HUDEP-2 (cell line): Measurements from ENCODE around the gene MYH10.
"Not testable (repeated sequence)": the region's sequence is repeated elsewhere in the genome, so short reads cannot be mapped to it uniquely, and the experiment has no call there.

Experiments used
- DNase-seq, 76 experiments: peaks; one replicate each; lab custom pipeline; 2025; ENCODE audit not compliant: unreplicated experiment in 76 of 76; lab: John Stamatoyannopoulos, UW

MYH10 gene

DNA sequence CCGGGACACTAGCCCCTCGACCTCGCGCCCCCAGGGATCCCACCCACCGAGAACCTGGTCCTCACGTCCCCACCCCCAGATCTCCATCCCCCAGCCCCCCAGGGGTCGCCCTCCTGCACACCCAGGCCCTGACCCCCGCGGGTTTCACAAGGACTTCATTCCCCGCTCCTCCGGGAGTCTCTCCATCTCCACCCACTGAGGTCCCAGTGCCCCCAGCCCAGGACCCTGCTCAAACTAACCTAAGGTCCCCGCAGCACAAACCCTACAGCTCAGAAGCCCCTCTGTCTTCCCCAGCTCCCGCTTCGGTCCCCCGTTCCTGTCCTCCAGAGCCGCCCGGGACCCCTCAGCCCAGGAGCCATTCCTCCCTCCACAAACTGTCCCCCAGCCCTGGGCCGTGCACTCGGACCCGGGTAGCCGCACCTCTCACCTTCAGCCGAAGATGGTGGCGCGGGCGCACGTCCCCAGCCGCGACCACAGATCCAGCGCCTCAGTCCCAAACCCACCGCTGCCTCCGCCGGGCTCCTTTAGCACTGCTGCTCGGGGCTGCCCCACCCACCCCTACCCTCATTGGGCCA lies at the start of gene MYH10:
TSS of gene MYH10 (minus strand) at position 499 of the 575 bp plus-strand sequence. CDS start 7,479 bp downstream, outside the sequence.
- no peak for DNase-seq

DNA sequence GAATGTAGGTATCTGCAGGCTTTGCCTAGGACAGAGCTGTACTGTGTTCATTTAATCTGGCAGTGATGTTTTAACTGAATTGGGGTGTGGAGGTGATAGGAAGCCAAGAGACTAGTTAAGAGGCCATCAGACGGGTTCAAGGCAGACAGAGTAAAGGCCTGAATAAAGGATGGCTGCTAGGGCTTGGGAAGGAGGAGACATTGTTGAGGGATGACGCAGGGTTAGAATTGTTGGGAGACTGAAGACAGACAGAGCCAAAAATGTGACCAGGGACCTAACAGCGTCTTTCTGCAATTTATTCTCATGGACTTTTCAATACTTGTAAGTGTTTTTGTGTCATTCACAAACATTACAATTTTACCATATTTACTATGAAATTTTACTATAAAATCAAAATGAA lies 48.6 kb upstream of the MYH10 start:
- DNase-seq, result no peak

DNA sequence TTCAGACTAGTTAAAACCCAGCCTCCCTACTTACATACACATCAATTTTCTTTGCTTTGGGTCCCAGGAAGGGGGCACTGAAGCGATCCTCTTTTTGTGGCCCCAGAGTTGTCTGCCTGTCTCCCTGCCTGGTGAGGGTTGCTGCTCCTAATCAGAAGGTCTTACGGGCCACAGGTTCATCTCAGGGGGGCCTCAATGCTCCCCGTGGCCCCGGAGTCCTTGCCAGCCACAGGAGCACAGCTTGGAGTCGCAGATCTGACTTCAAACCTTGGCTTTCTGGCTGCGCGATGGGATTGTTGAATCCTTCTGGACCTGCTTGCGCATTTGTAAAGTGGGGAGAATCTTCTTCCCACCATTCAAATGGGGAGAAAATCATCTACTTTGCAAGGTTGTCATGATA lies 44.8 kb upstream of the MYH10 start:
- DNase-seq, result no peak

DNA sequence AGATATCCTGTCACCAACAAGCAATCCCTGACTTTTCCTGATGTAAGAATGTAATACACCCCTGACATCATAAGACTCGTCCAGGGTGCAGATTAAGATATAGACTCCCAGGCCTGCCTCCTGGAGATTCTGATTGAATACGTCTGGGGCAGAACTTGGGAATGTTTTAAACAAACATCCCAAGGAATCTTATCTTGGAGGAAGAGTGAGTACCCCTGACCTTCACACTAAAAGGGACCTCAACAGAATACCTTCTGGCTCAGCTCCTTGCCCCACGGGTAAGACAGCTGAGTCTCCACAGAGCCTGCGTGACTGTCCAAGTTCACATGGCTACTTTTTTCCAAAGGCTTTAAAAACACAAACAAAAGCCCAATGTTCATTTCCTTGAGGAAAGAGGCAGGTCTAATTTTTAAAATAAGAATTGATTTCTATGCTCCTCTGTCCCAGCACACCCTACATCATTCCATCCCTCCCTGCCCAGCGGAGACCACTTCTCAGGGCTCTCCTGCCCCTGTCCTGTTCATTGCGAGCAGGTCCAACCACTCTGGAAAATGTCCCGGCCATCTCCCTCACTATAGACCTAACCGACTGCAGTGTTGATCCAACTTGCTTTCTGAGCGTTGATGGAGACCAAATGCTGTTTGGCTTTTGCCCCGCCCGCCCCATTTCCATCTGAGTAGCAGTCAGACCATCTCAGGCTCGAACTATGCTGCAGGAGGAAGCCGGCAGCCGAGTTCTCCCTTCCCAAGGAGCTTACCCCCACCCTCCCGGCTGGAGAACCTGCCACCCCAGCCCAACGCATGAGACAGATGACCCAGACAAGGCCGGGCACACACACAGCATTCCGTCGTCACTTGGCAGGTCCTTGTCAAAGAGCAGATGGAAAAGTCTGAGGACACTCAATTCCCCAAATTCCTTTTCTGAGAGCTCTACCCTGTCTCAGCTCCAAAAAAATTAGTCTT lies 44.1 kb upstream of the MYH10 start:
- DNase-seq, result no peak

DNA sequence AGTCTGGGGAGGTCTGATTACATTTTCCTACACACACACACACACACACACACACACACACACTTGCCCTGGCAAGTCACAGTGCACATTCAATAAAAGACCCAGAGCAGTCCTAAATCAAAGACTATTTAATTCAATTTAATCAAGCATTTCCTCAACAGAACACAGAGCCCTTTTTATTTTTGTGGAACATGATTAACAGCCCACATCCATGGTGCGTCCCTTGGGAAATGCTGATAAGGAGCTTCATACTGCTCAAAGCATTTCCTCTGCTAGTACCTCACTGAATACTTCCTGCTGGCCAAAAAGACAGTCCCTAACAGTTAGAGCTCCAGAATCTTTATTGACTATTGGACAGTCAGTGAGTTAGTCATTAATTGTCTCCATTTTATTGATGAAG lies 43.1 kb upstream of the MYH10 start:
- DNase-seq, result no peak

DNA sequence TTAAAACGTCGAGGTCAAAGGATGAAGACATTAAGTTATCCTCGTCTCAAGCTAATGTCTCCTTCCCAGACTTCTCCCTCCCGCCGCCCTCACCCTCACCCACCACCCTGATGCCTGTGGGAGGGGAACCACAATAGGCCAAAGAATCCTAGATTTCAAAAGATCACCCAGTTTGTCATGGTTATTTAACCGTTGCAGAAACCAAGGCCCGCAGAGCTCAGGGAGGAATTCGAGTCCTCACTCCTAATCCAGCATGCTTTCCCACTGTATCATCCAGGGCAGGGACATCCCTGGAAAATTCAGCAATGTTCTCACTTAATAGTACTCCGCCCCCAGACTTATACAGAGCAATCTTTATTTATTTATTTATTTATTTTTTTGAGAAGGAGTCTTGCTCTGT lies 41.8 kb upstream of the MYH10 start:
- no peak for DNase-seq

DNA sequence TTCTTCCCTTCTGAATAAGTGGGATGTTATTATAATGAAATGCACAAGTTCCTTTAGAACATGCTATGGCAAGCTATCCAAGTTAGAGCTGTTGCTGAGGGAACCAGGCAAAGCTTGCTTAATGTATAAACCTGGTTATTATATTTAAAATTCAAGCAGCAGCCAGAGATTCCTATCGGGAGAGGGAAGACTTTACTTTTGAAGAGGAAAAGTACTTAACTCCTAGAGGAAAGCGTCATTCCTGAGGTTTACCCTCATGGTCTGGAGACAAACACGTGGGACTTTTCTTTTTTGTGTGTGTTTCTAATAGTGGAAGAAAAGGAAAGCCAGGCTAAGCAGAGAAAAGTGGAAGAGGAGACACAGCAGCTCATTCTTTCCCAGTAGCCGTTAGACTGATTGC lies 39.9 kb upstream of the MYH10 start:
- no peak for DNase-seq

DNA sequence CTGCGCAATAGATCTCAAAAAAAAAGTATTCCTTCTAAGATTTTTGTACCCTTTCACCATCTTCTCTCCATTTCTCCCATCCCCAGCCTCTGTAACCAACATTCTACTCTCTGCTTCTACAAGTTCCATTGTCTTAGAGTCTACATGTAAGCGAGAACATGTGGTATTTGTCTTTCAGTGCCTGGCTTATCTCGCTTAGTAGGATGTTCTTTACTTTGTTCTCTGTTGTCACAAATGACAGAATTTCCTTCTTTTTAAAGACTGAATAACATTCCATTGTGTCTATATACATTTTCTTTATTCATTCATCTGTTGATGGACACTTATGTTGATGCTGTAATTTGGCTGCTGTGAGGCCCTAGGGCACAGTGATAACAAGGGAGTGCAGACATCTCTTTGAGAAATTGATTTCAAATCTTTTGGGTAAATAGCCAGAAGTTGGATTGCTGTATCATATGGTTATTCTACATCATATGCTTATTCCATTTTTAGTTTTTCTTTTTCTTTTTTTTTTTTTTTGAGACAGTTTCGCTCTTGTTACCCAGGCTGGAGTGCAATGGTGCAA lies 37.7 kb upstream of the MYH10 start:
- no peak for DNase-seq

DNA sequence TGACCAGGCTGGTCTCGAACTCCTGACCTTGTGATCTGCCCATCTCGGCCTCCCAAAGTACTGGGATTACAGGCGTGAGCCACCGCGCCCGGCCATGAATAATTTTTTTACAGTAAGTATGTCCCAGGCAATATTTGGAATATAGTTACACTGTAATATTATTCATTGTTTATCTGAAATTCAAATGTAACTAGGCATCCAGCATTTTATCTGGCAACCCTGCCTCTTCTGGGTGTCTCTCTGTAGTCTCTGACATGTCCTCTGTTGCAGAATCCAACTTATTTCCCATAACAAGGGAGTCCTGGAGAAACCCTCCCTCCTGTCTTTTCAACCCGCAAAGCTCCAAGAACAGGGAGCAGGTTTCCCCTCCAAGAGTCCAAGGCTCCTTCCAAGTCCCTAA lies 36.9 kb upstream of the MYH10 start:
- no peak for DNase-seq

DNA sequence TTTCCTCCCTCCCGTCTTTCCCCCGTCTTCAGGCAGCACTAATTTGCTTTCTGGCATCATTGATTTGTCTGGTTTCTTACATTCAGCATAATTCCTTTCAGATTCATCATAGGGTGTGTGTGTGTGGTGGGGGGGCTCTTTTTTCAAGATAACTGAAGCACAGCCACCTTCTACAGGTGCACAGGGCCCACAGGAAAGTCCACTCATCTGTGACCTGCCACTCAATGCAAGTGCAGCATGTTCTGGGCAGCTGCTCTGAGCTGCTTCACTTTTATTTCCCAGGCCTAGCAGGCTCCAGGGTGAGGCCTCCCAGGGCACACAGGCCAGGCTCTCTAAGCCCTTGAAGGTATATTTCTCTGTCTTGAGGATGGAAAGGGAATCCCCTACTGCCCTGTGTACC lies 35.2 kb upstream of the MYH10 start:
- no peak for DNase-seq

DNA sequence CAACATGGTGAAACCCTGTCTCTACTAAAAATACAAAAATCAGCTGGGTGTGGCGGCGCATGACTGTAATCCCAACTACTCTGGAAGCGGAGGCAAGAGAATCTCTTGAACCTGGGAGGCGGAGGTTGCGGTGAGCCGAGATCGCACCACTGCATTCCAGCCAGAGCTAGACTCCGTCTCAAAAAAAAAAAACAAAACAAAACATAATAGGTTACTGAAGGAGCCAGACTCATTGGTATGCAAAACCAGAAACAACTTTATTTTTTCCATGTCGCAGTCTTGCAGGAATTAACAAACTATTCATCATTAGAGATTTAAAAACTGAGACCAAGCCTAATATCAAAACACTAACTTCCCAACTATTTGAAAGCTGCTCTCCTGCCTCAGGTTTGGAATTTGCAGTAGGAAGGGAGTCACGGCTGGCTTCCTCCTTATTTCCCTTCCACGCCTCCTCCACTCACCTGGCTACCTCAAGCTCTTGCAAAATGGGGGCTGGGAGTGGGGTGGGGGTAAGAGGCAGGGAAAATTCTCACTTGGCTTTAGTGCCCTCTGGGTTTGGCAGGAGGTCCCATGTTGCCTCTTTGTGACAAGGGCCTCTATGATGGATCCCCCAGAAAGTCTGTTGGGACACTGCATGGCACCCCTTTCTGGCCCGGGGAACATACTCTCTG lies 34.1 kb upstream of the MYH10 start:
- DNase-seq, result no peak

DNA sequence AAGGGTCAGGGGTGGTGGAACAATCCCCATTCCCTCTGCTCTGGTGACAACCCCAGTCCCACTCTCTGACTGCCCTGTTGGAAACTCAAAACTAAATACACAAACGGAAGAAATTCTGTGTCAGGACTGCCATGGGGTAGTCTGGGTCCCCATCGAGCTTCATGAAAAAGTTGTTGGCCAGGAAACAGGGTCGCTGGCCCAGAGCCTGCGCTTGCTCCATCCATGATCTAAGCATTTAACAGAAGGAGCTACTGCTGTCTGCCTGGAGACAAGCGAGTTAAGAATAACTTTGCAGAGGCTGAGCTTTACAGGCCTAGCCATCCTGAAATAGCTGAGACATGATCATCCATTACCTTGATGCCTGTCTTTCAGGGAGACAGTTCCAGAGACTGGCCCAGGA lies 32.4 kb upstream of the MYH10 start:
- DNase-seq, result no peak

DNA sequence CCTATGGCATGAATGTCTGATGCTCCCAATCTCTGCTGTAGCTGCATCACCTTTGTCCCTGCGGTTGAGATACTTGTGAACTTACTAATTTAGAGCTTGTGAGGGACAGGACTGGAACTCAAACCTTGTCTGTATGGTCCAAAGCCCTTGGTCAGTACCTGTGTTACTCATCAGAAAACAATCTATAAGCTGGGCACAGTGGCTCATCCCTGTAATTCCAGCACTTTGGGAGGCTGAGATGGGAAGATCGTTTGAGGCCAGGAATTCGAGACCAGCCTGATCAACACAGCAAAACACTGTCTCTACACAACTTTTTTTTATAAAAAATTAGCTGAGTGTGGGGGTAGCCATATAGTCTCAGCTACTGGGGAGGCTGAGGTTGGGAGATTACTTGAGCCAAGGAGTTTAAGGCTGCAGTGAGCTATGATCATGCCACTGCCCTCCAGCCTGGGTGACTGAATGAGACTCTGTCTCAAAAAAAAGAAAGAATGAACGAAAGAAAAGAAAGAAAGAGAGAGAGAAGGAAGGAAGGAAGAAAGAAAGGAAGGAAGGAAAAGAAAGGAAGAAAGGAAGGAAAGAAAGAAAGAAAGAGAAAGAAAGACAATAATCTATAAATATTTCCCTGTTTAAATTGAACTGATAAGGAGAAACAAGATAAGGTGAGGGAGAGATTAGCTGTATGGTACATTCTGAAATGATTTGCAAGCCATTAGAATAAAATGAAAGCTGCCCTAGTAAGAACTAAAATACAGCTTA lies 31.7 kb upstream of the MYH10 start:
- DNase-seq, result no peak

DNA sequence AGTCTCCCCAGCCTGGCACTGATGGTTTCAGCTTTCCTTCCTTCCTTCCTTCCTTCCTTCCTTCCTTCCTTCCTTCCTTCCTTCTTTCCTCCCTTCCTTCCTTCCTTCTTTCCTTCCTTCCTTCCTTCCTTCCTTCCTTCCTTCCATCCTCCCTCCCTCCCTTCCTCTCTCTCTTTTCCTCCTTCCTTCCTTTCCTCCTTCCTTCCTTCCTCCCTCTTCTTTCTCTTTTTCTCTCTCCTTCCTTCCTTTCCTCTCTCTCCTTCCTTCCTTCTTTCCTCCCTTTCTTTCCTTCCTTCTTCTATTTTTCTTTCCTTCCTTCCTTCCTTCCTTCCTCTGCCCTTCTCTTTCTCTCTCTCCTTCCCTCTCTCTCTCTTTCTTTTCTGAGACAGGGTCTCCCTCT lies 30.2 kb upstream of the MYH10 start:
- not testable (repeated sequence) for DNase-seq

DNA sequence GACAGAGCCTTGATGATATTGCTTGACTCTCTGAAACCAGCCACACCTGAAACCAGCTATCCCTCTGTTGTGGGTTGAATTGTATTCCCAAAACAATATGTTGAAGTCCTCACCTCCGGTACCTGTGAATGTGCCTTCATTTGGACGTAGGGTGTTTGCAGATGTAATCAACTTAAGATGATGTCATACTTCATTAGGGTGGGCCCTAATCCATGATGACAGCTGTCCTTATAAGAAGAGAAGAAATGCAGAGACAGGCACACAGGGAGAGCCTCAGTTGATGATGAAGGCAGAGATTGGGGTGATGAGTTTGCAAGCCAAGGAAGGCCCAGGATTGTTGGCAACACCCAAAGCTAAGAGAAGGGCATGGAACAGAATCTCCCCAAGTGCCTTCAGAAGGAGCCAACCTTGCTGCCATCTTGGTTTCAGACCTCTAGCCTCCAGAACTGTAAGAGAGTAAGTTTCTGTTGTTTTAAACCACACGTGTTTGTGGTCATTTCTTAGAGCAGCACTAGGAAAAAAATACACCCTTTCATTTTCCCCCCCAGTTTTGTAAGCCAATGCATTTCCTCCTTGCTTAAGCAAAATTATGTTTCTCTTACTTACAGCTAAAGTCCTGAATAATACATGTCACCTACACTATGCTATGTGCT lies 29.4 kb upstream of the MYH10 start:
- DNase-seq, result no peak

DNA sequence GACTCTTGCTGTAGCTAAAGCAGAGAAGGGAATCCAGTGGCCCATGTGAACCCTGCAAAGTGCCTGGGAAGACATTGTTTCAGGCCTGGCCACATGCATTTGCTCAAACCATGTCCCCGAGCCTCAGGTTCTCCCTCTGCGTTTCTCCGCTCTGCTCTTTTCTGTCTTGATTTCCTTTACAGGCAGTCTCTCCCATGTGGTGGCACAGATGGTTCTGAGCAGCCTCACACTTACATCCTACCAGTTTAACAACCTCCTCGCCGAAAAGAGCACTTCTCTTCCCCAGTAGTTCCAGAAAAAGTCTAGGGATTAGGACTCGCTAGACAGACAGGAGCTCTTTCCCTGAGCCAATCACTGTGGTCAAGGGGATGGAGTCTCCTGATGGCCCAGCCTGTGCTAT lies 28.3 kb upstream of the MYH10 start:
- no peak for DNase-seq

DNA sequence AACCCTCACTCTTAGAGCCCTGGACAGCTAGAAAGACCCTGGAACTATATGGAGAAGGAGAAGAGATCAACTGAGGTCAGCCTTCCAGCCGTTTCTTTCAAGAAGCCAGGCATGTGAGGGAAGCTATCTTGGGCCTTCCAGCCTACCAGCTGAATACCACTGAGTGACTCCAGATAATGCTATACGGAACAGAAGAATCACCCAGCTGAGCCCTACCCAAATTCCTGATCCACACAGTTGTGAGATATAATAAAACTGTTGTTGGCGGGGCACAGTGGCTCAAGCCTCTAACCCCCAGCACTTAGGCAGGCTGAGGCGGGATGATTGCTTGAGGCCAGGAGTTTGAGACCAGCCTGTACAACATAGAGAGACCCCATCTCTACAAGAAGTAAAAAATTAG lies 26.2 kb upstream of the MYH10 start:
- no peak for DNase-seq

DNA sequence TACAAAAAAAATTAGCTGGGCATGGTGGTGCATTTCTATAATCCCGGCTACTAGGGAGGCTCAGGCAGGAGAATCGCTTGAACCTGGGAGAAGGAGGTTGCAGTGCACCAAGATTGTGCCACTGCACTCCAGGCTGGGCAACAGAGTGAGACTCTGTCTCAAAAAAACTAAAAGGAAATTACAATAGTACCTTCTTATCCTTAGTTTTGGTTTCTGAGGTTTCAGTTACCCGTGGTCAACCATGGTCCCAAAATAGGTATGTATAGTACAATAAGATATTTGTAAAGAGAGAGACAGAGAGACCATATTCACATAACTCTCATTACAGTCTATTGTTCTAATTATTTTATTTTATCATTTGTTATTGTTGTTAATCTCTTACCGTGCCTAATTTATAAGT lies 24.3 kb upstream of the MYH10 start:
- no peak for DNase-seq

DNA sequence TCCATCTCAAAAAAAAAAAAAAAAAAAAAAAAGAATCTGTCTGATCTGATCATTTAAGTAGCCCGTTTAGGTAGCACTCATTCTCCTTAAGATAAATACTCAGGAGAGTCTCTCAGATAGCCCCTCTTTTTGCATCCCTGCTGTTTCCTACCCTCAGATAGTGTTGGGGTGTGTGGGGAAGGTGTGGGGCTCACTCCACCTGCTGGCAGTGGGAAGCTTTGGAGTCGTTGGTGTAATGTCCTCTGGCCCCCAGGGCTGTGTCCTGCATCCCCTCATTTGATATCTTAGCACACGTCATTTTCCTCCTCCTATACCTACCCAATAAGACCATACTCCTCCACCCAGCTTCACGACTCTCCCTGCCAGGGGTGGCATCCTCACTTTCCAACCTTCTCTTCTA lies 20.5 kb upstream of the MYH10 start:
- DNase-seq, result peak in 1 of 76 experiments; percentile 2

DNA sequence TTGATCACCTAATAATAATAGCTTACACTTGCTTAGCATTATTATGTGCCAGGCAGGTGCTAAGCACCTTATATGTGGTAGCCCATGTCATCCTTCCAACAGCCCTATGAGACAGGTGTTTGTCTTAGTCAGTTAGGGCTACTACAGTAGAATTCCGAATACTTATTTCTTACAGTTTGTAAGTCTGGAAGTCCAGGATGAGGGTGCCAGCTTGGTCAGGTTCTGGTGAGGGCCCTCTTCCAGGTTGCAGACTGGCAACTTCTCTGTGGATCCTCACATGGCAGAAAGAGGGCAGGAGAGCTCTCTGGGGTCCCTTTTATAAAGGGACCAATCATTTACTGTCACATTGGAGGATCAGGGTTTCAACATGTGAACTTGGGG lies 19.6 kb upstream of the MYH10 start:
- no peak for DNase-seq
